IPS-20b (cell line): ENCODE results near the gene ALOX15B.
A peak's percentile ranks its signal among the peaks of the same experiment; 100 is the strongest.

ENCODE experiments used
- H3K27ac ChIP-seq: one replicate; pipeline ENCODE4 v1.5.1; 2013; ENCODE audit warnings: low read length
- H3K27me3 ChIP-seq: 2 replicates; pipeline ENCODE4 v1.6.1; 2013; ENCODE audit warnings: mild to moderate bottlenecking, low read length, inconsistent platforms; ENCODE audit not compliant: insufficient read depth
- H3K36me3 ChIP-seq: 2 replicates; pipeline ENCODE4 v1.6.1; 2013; ENCODE audit warnings: low read depth, mild to moderate bottlenecking, inconsistent platforms, low read length, moderate library complexity; ENCODE audit not compliant: insufficient read depth
- H3K4me1 ChIP-seq: 2 replicates; pipeline ENCODE4 v1.6.1; 2013; ENCODE audit warnings: mild to moderate bottlenecking, control low read depth, inconsistent platforms, low read length, moderate library complexity; ENCODE audit not compliant: insufficient read depth
- H3K4me3 ChIP-seq: 2 replicates; pipeline ENCODE4 v1.5.1; 2013; ENCODE audit warnings: mild to moderate bottlenecking, low read length, inconsistent platforms
- H3K9ac ChIP-seq: 2 replicates; pipeline ENCODE4 v1.6.1; 2013; ENCODE audit warnings: low read depth, mild to moderate bottlenecking, inconsistent platforms, low read length, moderate library complexity
- H3K9me3 ChIP-seq: 2 replicates; pipeline ENCODE4 v1.6.1; 2013; ENCODE audit warnings: mild to moderate bottlenecking, low read depth, low read length, inconsistent platforms; ENCODE audit not compliant: insufficient read depth

ALOX15B gene

DNA sequence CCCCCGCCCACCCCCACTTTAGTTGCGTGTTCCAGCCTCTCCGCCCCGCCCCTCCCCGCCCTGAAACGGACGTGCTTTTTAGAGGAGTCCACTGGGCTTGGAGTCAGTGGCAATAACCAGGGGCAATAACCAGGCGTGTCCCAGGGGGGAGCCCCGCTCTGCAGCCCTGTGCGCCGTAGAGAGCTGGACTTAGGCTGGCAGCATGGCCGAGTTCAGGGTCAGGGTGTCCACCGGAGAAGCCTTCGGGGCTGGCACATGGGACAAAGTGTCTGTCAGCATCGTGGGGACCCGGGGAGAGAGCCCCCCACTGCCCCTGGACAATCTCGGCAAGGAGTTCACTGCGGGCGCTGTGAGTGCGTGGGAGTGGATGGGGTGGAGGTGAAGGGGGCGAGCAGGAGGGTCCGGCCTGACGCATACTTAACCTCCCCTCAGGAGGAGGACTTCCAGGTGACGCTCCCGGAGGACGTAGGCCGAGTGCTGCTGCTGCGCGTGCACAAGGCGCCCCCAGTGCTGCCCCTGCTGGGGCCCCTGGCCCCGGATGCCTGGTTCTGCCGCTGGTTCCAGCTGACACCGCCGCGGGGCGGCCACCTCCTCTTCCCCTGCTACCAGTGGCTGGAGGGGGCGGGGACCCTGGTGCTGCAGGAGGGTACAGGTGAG lies at the start of gene ALOX15B:
ALOX15B (plus strand) TSS at position 106 of the 657 bp plus-strand sequence; CDS start at position 203, 97 bp downstream.
- no peak within 1 kb of the TSS for H3K27ac ChIP-seq
- no peaks in the 10 kb centered on the region for H3K4me1 ChIP-seq
- peak within 1 kb of the TSS; percentile 51; the same call in 1 of the 2 replicates for H3K4me3 ChIP-seq
- H3K9ac ChIP-seq: no peak within 1 kb of the TSS
- H3K36me3 ChIP-seq: no peaks in the 10 kb centered on the region
- H3K9me3 ChIP-seq: no peaks in the 10 kb centered on the region
- peaks cover 3% of the 10 kb centered on the region; the same call in 1 of the 2 replicates for H3K27me3 ChIP-seq

DNA sequence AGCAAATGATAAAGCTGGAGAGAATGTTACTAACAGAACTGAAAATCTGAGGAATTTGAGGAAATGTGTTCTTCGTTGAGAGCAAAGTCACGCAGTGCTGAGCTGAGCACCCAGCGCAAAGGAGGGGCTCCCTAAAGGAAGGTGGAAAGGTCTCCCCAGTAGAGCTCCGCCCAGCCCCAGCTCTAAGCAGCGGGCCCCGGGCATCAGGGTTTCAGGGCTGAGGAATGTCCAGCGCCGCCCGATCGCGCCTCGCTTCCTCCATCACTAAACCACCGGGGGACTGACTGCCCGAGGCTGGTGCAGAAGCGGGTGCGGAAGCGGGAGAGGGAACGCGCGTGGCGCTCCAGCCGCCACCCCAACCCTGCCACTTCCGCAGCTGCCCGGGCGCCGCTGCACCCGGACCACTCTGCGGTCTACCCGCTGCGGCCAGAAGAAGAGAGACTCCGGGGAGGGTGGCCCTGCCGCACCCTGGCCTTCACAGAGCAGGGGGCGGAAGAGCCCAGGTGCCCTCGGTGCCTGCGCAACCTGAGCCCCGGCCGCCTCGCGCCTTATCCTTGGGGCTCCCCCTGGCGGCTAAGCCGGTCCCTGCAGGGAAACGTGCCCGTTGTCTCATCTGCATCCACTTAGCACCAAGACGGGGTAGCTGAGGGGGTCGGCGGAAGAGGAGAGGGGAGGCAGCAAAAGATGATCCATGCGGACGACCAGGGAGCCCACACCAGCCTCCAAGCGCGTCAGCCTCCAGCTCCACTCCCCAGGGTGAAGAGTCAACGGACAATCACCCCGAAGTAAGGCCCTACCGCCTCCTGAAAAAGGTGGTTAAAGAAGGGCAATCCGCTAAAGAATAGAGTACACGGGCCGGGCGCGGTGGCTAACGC lies 48.8 kb upstream of the ALOX15B start:
- H3K27me3 ChIP-seq: peaks cover 17% of the 10 kb centered on the region
- no peak overlapping the region for H3K27ac ChIP-seq
- no peaks in the 10 kb centered on the region for H3K4me1 ChIP-seq
- H3K36me3 ChIP-seq: no peaks in the 10 kb centered on the region
- peak overlapping the region; percentile 66 for H3K4me3 ChIP-seq
- H3K9ac ChIP-seq: peak overlapping the region; percentile 40; the same call in 1 of the 2 replicates
- H3K9me3 ChIP-seq: no peaks in the 10 kb centered on the region

- no peak overlapping the region for H3K4me3 ChIP-seq
- no peaks in the 10 kb centered on the region for H3K36me3 ChIP-seq
- H3K27ac ChIP-seq: no peak overlapping the region
- no peaks in the 10 kb centered on the region for H3K9me3 ChIP-seq
- no peak overlapping the region for H3K9ac ChIP-seq
- peaks cover 17% of the 10 kb centered on the region for H3K27me3 ChIP-seq
- H3K4me1 ChIP-seq: no peaks in the 10 kb centered on the region
Observed at GRCh38 chr17:7992516-7992915, 46.3 kb upstream of the ALOX15B start.

DNA sequence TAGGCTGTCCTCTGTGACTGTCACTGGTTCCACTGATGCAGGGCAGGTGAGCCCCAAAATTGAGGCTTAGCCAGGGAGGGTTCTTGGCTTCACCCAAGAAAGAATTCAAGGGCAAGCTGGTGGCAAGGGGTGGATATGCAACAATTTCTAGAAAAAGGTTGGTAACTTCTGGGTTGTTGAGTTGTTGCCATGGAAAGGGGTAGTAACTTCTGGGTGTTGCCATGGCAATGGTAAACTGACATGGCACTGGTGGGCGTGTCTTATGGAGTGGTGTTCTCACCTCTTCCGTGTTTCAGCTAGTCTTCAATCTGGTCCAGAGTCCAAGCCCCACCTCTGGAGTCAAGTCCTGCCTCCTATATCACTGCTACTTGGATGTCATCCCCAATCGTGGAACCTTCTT lies 45.9 kb upstream of the ALOX15B start:
- Histone ChIP-seq H3K4me1 (no peaks in the 10 kb centered on the region), H3K36me3 (no peaks in the 10 kb centered on the region), H3K9me3 (no peaks in the 10 kb centered on the region), H3K27me3 (peaks cover 17% of the 10 kb centered on the region), H3K9ac (no peak overlapping the region), H3K27ac (no peak overlapping the region), H3K4me3 (no peak overlapping the region)

DNA sequence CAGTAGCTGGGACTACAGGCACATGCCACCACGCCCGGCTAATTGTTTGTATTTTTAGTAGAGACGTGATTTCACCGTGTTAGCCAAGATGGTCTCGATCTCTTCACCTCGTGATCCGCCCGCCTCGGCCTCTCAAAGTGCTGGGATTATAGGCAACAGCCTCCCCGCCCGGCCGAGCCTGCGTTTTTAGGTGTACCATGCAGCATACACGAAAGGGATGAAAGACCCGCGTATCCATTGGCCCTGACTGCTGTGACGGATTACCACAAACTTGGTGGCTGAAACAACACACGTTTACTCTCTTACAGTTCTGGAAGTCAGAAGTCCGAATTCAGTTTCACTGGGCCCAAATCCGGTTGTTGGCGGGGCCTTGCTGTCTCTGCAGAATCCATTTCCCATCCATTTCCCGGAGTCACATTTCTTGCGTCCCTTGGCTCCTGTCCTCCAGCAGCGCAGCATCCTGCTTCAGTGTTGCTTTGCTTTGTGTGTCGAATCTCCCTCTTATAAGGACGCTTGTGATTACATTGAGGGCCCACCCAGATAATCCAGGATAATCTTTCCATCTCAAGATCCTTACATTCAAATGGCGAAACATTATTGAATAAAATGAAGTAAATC lies 44.8 kb upstream of the ALOX15B start:
- Histone ChIP-seq H3K36me3 (no peaks in the 10 kb centered on the region), H3K9ac (no peak overlapping the region), H3K27ac (no peak overlapping the region), H3K9me3 (no peaks in the 10 kb centered on the region), H3K4me1 (no peaks in the 10 kb centered on the region), H3K27me3 (peaks cover 13% of the 10 kb centered on the region), H3K4me3 (no peak overlapping the region)

DNA sequence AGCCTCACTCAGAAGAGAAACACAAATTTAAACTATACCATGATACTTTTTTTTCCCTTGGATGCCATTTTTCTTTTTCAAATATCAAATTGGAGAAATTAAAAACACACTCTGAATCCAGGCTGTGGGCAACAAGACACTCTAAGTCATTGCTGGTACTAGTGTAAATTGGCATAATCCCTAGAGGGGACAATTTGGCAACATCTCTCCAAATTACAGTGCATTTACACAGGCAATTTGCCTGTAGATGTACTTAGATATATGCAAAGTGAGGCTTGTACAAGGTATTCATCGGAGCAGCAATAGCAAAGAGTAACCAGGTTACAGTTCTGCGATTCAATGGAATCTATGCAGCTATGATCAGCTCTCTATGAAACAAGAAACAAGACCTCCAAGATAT lies 43.1 kb upstream of the ALOX15B start:
- peaks cover 11% of the 10 kb centered on the region for H3K27me3 ChIP-seq
- H3K9ac ChIP-seq: no peak overlapping the region
- H3K4me3 ChIP-seq: no peak overlapping the region
- no peaks in the 10 kb centered on the region for H3K36me3 ChIP-seq
- H3K9me3 ChIP-seq: no peaks in the 10 kb centered on the region
- no peak overlapping the region for H3K27ac ChIP-seq
- no peaks in the 10 kb centered on the region for H3K4me1 ChIP-seq

DNA sequence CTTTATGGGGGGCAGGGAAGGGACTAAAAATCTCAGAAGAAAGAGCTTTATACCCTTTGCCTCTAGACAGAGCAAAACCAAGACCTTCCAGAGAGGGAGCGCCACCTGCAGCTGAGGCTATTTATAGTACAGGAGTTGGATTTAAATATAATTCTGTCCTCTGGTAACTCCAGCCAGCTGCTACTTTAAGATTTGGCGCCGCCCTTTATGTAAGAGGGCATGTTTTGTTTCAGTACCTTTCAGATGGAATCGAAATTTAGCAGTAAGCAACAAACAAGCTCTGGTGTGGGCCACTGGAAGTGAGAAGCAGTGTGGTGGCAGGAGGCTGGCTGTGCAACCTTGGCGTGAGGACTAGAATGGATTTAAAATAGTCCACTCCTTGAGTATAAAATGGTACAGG lies 41.7 kb upstream of the ALOX15B start:
- no peak overlapping the region for H3K9ac ChIP-seq

GRCh38 chr17:8001976-8002720 lies 36.7 kb upstream of the ALOX15B start, which contains the start of gene GUCY2D:
Gene GUCY2D (plus strand): TSS chr17:8002615. CDS start chr17:8003048, 433 bp downstream.
- Histone ChIP-seq H3K27ac (no peak within 1 kb of the TSS), H3K4me1 (no peaks in the 10 kb centered on the region), H3K9ac (no peak within 1 kb of the TSS), H3K4me3 (peak within 1 kb of the TSS; percentile 60; the same call in 1 of the 2 replicates), H3K9me3 (no peaks in the 10 kb centered on the region), H3K27me3 (peaks cover 65% of the 10 kb centered on the region), H3K36me3 (no peaks in the 10 kb centered on the region)

More for the DNA sequence above, 41.7 kb upstream of the ALOX15B start:
- H3K27me3 ChIP-seq: peaks cover 22% of the 10 kb centered on the region
- no peak overlapping the region for H3K27ac ChIP-seq
- no peak overlapping the region for H3K4me3 ChIP-seq
- no peaks in the 10 kb centered on the region for H3K9me3 ChIP-seq
- no peaks in the 10 kb centered on the region for H3K4me1 ChIP-seq
- H3K36me3 ChIP-seq: no peaks in the 10 kb centered on the region

- Histone ChIP-seq H3K9me3 (no peaks in the 10 kb centered on the region), H3K36me3 (no peaks in the 10 kb centered on the region), H3K4me3 (peak overlapping the region; percentile 60; the same call in 1 of the 2 replicates), H3K9ac (no peak overlapping the region), H3K27me3 (peaks cover 68% of the 10 kb centered on the region), H3K4me1 (no peaks in the 10 kb centered on the region), H3K27ac (no peak overlapping the region)
Observed at GRCh38 chr17:8002721-8003593, 35.9 kb upstream of the ALOX15B start.

DNA sequence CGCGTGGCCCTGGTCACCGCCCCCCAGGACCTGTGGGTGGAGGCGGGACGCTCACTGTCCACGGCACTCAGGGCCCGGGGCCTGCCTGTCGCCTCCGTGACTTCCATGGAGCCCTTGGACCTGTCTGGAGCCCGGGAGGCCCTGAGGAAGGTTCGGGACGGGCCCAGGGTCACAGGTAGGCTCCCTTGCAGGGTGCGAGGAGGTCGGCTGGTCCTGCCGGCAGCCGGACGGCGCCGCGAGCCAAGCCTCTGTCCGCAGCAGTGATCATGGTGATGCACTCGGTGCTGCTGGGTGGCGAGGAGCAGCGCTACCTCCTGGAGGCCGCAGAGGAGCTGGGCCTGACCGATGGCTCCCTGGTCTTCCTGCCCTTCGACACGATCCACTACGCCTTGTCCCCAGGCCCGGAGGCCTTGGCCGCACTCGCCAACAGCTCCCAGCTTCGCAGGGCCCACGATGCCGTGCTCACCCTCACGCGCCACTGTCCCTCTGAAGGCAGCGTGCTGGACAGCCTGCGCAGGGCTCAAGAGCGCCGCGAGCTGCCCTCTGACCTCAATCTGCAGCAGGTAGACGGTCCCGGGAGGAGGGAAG lies 35.2 kb upstream of the ALOX15B start:
- peaks cover 68% of the 10 kb centered on the region for H3K27me3 ChIP-seq
- H3K9me3 ChIP-seq: no peaks in the 10 kb centered on the region
- H3K36me3 ChIP-seq: no peaks in the 10 kb centered on the region
- H3K4me3 ChIP-seq: peak overlapping the region; percentile 30; the same call in 1 of the 2 replicates
- no peak overlapping the region for H3K9ac ChIP-seq
- H3K4me1 ChIP-seq: no peaks in the 10 kb centered on the region
- no peak overlapping the region for H3K27ac ChIP-seq
